COLO829 (cell line): ENCODE data around the gene GNAS.
"Not testable (repeated sequence)": the region's sequence is repeated elsewhere in the genome, so short reads cannot be mapped to it uniquely, and the experiment has no call there.

Experiments
- DNase-seq: peaks from one replicate; pipeline ENCODE4 v3.0.0; 2012; ENCODE audit warnings: low spot score

GNAS gene

GRCh38 chr20:58927490-58928061, 75.1 kb downstream of the GNAS start:
- no peak for DNase-seq

GRCh38 chr20:58930496-58930895, 78.0 kb downstream of the GNAS start:
- no peak for DNase-seq

- DNase-seq = no peak
Measured at GRCh38 chr20:58932170-58932569, 79.7 kb downstream of the GNAS start.

DNA sequence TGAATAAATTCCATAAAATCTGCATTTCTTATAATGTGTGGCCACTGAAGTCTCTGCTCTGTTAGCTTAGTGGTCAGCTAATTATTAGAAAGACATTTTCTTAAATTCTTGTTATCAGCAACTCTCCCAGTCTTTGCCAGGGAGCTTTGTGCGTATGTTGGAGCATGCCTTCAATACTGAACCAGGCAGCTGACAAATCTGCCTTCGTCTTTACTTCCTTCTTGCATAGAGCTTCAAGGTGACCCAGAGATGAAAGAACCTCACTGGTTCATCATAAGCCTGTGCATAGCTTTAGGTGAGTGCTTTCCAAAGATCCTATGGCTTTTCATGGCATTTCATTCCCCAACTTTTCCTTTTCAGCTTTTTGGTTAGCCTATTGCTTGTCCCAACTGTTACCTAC, 85.6 kb downstream of the GNAS start:
- no peak for DNase-seq

DNA sequence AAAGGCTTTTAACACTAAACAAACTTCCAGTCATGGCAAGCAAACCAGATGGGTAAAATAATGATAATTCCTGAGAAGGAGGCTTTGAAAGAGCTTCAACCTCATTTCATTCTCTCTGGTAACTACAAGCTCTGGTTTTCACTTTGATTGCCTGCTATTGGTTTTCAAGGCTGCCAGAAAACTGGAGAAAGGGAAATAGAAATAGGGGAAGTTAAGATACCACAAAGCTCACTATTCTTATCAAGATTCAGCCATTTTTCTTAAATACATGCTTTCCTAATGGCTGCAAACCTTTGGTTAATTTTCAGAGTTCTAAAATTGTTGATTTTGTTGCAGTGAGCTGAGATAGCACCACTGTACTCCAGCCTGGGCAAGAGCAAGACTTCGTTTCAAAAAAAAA, 86.0 kb downstream of the GNAS start:
- DNase-seq = no peak

DNA sequence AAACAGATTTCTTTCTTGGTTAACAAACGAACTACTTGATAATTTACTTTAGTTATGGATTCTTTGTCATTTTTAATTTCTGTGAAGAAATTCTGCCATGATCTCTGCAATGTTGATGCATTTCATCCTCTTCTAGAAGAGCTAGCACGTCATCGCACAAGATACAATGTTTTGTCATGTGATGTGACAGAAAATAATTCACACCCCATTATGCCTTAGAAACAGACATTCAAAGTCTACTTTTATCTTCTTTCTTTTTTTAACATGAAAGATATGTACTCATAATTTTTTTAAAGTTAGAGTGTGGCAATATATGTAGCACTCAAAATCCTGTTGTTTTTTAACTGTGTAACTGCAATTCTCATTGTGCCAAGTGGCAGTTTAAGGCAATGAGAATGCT, 89.0 kb downstream of the GNAS start:
- no peak for DNase-seq

DNA sequence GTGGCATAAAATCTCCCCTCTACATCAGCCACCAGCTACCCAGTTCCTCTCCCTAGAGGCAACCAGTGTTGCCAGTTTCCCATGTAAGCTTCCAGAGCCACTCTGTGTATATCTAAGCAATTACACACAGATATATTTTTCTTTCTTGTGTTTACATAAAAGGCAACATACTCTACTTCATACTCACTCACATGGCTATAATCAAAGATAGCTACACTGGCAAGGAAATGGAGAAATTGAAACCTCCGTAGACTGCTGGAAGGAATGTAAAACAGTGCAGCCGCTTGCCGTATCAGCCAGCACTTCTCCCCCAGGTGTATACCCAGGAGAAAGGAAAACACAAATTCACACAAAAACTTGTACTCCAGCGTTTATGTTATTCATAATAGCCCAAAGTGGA, 90.0 kb downstream of the GNAS start:
- no peak for DNase-seq

GRCh38 chr20:58944610-58945009, 92.1 kb downstream of the GNAS start:
- no peak for DNase-seq

DNA sequence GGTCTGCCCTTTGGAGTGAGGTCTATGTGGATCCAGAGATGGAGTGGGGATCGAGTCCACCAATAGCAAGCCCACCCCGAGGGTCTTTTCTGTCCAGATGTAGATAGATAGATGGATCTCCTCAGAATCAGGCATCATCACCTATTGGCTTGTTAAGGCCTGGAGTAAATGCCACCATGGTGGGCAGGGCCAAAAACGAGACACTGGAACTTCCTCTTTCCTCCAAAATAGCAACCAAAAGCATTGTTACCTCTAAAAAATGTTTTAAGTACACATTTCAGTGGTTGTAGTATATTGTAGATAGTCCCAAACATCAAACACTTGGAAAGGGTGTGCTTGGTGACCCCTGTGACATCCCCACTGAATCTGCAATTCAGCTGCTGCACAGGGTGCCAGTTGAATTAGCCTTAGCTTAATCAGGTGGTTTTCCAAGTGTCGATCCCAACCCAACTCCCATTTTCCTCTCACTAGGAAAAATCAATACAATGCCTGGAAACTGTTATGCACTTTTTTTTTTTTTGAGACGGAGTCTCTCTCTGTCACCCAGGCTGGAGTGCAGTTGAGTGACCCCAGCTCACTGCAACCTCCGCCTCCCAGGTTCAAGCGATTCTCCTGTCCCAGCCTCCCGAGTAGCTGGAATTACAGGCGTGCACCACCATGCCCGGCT, 93.6 kb downstream of the GNAS start:
- no peak for DNase-seq

DNA sequence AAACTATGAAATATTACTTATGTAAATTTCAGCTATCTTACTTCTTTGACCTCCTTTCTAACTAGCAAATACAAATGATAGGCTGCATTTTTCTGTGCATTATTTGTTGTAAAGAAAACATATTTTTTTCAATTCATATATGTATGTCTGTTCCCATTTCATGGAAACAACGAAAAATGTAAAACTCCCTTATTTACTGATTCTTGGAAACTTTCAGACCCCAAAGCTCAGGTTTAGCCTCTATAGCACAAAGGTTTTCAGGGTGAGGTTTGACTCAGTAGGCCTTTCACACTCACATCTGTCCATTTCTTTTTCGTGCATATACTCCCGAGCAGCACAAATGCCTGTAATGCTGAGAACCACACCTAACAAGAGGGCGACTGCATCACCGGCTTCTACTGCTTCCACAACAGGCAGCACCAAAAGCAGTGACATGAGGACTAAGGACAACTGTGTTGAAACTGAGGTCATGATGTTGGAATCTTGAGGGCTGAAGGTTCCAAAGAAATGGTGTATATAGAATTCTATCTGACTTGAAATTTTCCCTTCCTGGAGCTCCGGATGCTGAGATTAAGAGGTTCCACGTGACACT, 95.4 kb downstream of the GNAS start:
- DNase-seq = not testable (repeated sequence)

DNA sequence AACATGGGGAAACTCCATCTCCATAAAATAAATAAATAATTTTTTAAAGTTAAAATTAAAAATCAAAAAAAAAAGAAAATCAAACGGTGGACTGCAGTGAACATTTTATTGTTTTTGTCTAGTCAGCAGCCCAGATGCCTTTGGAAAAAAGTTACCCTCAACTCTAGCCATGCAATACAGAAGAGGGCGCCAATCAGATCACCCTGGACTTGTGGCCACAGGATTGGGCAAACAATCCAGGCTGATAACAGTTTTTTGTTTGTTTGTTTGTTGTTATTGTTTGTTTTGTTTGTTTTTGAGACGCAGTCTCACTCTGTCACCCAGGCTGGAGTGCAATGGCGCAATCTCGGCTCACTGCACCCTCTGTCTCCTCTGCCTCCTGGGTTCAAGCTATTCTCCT, 98.1 kb downstream of the GNAS start:
- no peak for DNase-seq

DNA sequence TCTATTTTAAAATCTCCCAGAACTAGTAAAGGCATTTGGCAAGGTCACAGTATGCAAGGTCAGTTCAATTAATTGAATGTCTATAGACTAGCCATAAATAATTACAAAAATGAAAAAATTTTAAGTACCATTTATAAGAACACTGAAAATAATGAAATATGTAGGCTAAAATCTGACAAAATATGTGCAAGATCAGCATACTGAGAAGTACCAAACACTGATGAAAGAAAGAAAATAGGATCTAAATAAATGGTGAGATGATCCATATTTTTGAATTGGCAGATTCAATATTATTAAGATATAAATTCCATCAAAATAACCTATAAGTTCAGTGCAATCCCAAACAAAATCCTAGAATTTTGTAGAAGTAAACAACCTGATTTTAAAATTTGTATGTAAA, 100.5 kb downstream of the GNAS start:
- DNase-seq = no peak

DNA sequence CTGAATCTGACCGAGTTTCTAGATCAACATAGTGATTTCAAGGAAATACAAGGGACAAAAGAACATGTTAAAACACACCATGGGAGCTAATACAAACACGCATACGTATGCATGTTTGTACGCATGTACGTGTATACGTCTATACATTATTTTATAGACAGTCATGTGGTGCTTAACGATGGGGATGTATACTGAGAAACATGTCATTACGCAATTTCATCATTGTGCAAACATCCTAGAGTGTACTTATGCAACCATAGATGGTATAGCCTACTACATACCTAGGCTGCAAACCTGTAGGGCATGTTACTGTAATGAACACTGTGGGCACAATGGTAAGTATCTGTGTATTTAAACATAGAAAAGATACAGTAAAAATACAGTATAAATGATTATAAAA, 103.6 kb downstream of the GNAS start:
- no peak for DNase-seq

GRCh38 chr20:58959652-58960051, 107.1 kb downstream of the GNAS start:
- DNase-seq = no peak
